ENCODE measurements around the gene MMP14.
"Not testable (repeated sequence)": the region's sequence is repeated elsewhere in the genome, so short reads cannot be mapped to it uniquely, and the experiment has no call there.

The MMP14 gene

GRCh38 chr14:22814941-22815713 lies 21.3 kb upstream of the MMP14 start, which contains the start of gene SLC7A7:
TSS of gene SLC7A7 (minus strand) at chr14:22815435. CDS start at chr14:22813398, 2,037 bp downstream.
- no peak for DNase-seq

- DNase-seq, result no peak
Observed at GRCh38 chr14:22819151-22819988, 17.0 kb upstream of the MMP14 start.

GRCh38 chr14:22820731-22821130 lies 15.7 kb upstream of the MMP14 start:
- no peak for DNase-seq

GRCh38 chr14:22821193-22822015 lies 15.0 kb upstream of the MMP14 start:
- DNase-seq, result no peak

GRCh38 chr14:22822016-22822570 lies 14.3 kb upstream of the MMP14 start:
- no peak for DNase-seq

GRCh38 chr14:22822571-22823098 lies 13.8 kb upstream of the MMP14 start:
- peak; percentile 75 for DNase-seq

GRCh38 chr14:22824711-22825359 lies 11.6 kb upstream of the MMP14 start:
- no peak for DNase-seq

GRCh38 chr14:22829076-22829660 lies 7.2 kb upstream of the MMP14 start:
- not testable (repeated sequence) for DNase-seq

GRCh38 chr14:22829661-22830442 lies 6.5 kb upstream of the MMP14 start, which contains the start of gene MRPL52:
TSS of gene MRPL52 (plus strand) at chr14:22829887. CDS start at chr14:22829913, 26 bp downstream.
- DNase-seq, result peak; percentile 95

- no peak for DNase-seq
Observed at GRCh38 chr14:22830443-22831010, 5.9 kb upstream of the MMP14 start.

GRCh38 chr14:22835505-22835904 lies 880 bp upstream of the MMP14 start:
- no peak for DNase-seq

- no peak for DNase-seq
Observed at GRCh38 chr14:22837114-22837749, 847 bp downstream of the MMP14 start.

- DNase-seq, result no peak
Observed at GRCh38 chr14:22837750-22838538, 1.6 kb downstream of the MMP14 start.

- DNase-seq, result no peak
Observed at GRCh38 chr14:22838631-22839041, 2.3 kb downstream of the MMP14 start.

- no peak for DNase-seq
Observed at GRCh38 chr14:22839159-22839779, 2.9 kb downstream of the MMP14 start.

- DNase-seq, result no peak
Observed at GRCh38 chr14:22841311-22841710, 4.9 kb downstream of the MMP14 start.

GRCh38 chr14:22841769-22842168 lies 5.4 kb downstream of the MMP14 start:
- DNase-seq, result no peak

Measured in NCI-H1694 treated with DMSO at 0.1 percent for 48 hours (cell line).